DMS79 treated with DMSO at 0.1 percent for 48 hours (cell line): ENCODE measurements around the gene OR10T2.
"Not testable (repeated sequence)": the region's sequence is repeated elsewhere in the genome, so short reads cannot be mapped to it uniquely, and the experiment has no call there.

ENCODE experiments used
- DNase-seq: peaks from one replicate; lab custom pipeline; 2025; lab: John Stamatoyannopoulos, UW

OR10T2 gene

GRCh38 chr1:158398818-158399514 lies at the start of gene OR10T2:
Gene OR10T2 (minus strand): TSS chr1:158399466. CDS start chr1:158399466, 0 bp downstream.
- no peak for DNase-seq

- DNase-seq: no peak
These were observed 46.1 kb upstream of the OR10T2 start for GRCh38 chr1:158445376-158445775.

GRCh38 chr1:158434741-158435140 lies 35.5 kb upstream of the OR10T2 start:
- DNase-seq: no peak

- DNase-seq: not testable (repeated sequence)
These were observed 30.9 kb upstream of the OR10T2 start for GRCh38 chr1:158430163-158430562.

GRCh38 chr1:158426137-158426536 lies 26.9 kb upstream of the OR10T2 start, which contains the start of gene OR10K2:
Gene OR10K2 (minus strand): TSS chr1:158426237. CDS start chr1:158420866, 5,371 bp downstream.
- no peak for DNase-seq

GRCh38 chr1:158425027-158425426 lies 25.8 kb upstream of the OR10T2 start:
- no peak for DNase-seq

GRCh38 chr1:158422212-158422611 lies 22.9 kb upstream of the OR10T2 start:
- DNase-seq: no peak

GRCh38 chr1:158417586-158417985 lies 18.3 kb upstream of the OR10T2 start:
- no peak for DNase-seq

GRCh38 chr1:158414651-158415345 lies 15.5 kb upstream of the OR10T2 start:
- no peak for DNase-seq

- DNase-seq: no peak
These were observed 7.8 kb upstream of the OR10T2 start for GRCh38 chr1:158407092-158407491.

GRCh38 chr1:158400871-158401270 lies 1.6 kb upstream of the OR10T2 start:
- DNase-seq: no peak

GRCh38 chr1:158396646-158397045 lies 2.6 kb downstream of the OR10T2 start:
- DNase-seq: no peak

- no peak for DNase-seq
These were observed 5.8 kb downstream of the OR10T2 start for GRCh38 chr1:158393476-158393875.

GRCh38 chr1:158391099-158391498 lies 8.2 kb downstream of the OR10T2 start:
- DNase-seq: no peak

GRCh38 chr1:158390331-158390730 lies 8.9 kb downstream of the OR10T2 start:
- no peak for DNase-seq

- no peak for DNase-seq
These were observed 24.4 kb downstream of the OR10T2 start for GRCh38 chr1:158374860-158375259.

- DNase-seq: not testable (repeated sequence)
These were observed 25.2 kb downstream of the OR10T2 start for GRCh38 chr1:158374101-158374500.

GRCh38 chr1:158371188-158371953 lies 27.9 kb downstream of the OR10T2 start:
- no peak for DNase-seq

GRCh38 chr1:158366783-158367182 lies 32.5 kb downstream of the OR10T2 start:
- DNase-seq: no peak

- no peak for DNase-seq
These were observed 36.3 kb downstream of the OR10T2 start for GRCh38 chr1:158362941-158363340.

GRCh38 chr1:158362482-158362881 lies 36.8 kb downstream of the OR10T2 start:
- DNase-seq: no peak

GRCh38 chr1:158357441-158357840 lies 41.8 kb downstream of the OR10T2 start:
- DNase-seq: no peak

GRCh38 chr1:158356616-158357015 lies 42.6 kb downstream of the OR10T2 start:
- DNase-seq: no peak
